ENCODE data around the gene MT1M. TPM values are rescaled to one million over a fixed set of nuclear protein-coding genes. Genes with fewer than 3 reads are reported as not detected.

The MT1M gene
- total and polyA plus RNA-seq, 2 experiments from 2014 or later: 1.1 to 4.7 TPM

DNA sequence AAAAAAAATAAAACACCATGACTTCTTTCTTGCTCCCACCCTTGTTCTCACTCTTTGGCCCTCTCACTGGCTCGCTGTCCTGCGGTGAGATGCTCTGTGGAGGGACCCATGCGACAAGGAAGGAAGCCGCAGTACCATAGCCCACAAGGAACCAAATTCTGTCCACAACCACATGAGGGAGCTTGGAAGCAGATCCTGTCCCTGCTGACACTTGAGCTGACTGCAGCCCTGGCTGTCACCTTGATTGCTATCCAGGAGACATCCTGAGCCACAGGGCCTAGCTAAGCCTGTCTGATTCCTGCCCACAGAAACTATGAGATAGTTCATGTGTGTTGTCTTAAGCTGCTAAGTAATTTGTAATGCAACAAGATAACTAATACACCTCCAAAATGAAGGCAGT, 28.9 kb upstream of the MT1M start:
- Histone ChIP-seq H3K4me1 (ENCODE audit: insufficient read depth) (peaks cover 4% of the 10 kb centered on the region), H4K20me1 (replicated peaks; ENCODE audit: insufficient read depth) (no peaks in the 10 kb centered on the region), H3K4me2 (no peak overlapping the region), H3K27me3 (ENCODE audit: insufficient read depth) (peaks cover 29% of the 10 kb centered on the region), H3K79me2 (replicated peaks; ENCODE audit: insufficient read depth) (no peaks in the 10 kb centered on the region), H2AFZ (no peak overlapping the region), H3K4me3 (no peak overlapping the region), H3K36me3 (ENCODE audit: insufficient read depth) (no peaks in the 10 kb centered on the region), H3K27ac (ENCODE audit: low read depth) (no peak overlapping the region), H3F3A (replicated peaks; ENCODE audit: low read depth) (0 out of 2 replicates have a peak, but pooled peaks cover 6% of the 10 kb centered on the region), H3K9me2 (ENCODE audit: insufficient read depth) (no peaks in the 10 kb centered on the region)
- TF ChIP-seq ZNF331 (CRISPR knock-in tag; IDR thresholded peaks at IDR 0.05; ENCODE audit: low read depth): no peak
- TF ChIP-seq, protein P1, sequence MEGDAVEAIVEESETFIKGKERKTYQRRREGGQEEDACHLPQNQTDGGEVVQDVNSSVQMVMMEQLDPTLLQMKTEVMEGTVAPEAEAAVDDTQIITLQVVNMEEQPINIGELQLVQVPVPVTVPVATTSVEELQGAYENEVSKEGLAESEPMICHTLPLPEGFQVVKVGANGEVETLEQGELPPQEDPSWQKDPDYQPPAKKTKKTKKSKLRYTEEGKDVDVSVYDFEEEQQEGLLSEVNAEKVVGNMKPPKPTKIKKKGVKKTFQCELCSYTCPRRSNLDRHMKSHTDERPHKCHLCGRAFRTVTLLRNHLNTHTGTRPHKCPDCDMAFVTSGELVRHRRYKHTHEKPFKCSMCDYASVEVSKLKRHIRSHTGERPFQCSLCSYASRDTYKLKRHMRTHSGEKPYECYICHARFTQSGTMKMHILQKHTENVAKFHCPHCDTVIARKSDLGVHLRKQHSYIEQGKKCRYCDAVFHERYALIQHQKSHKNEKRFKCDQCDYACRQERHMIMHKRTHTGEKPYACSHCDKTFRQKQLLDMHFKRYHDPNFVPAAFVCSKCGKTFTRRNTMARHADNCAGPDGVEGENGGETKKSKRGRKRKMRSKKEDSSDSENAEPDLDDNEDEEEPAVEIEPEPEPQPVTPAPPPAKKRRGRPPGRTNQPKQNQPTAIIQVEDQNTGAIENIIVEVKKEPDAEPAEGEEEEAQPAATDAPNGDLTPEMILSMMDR (conservative IDR thresholded peaks at IDR 0.05; ENCODE audit: low read depth in 2 of 2): peak; percentile 40 to 83; a peak in 3 of 4 replicates
- Mint-ChIP-seq H3K27ac (no peak overlapping the region), H3K36me3 (ENCODE audit: low read depth) (no peaks in the 10 kb centered on the region), H3K27me3 (ENCODE audit: insufficient read depth, low read depth, poor library complexity) (peaks cover 19% of the 10 kb centered on the region), H3K4me1 (peaks cover 16% of the 10 kb centered on the region), H3K9me3 (no peaks in the 10 kb centered on the region), H3K4me3 (no peak overlapping the region; the same call in 2 of the 3 replicates)
- ATAC-seq (peak; percentile 36), DNase-seq (ENCODE audit: low spot score) (peak; percentile 80)

DNA sequence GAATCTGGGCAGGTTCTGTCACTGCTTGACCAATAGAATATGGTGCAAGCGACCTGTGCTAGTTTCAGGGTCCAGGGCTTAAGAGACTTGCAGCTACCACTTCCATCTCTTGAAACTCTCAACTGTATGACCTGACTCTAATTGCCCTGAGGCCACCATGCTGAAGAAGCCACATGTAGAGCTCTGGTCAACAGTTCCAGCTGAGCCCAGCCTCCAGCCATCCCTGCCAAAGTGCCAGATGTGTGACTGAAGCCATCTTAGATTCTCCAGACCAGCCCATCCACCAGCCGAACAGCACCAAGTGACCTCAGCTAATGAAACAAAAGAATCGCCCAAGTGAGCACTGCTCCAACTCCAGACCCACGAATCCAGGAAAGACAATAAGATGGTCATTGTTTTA, 27.5 kb upstream of the MT1M start:
- H3F3A ChIP-seq (replicated peaks; ENCODE audit: low read depth): peaks cover 11% of the 10 kb centered on the region; the same call in 1 of the 2 replicates
- ATAC-seq (no peak), DNase-seq (ENCODE audit: low spot score) (no peak)
- H3K27ac ChIP-seq (ENCODE audit: low read depth): no peak overlapping the region
- Mint-ChIP-seq H3K36me3 (ENCODE audit: low read depth) (peaks cover 9% of the 10 kb centered on the region; the same call in 2 of the 3 replicates), H3K4me3 (no peak overlapping the region), H3K27ac (no peak overlapping the region), H3K4me1 (peaks cover 25% of the 10 kb centered on the region), H3K9me3 (no peaks in the 10 kb centered on the region), H3K27me3 (ENCODE audit: insufficient read depth, low read depth, poor library complexity) (peaks cover 33% of the 10 kb centered on the region)
- H3K27me3 ChIP-seq (ENCODE audit: insufficient read depth): peaks cover 42% of the 10 kb centered on the region
- no peak overlapping the region for H3K4me3 ChIP-seq
- no peaks in the 10 kb centered on the region for H4K20me1 ChIP-seq (replicated peaks; ENCODE audit: insufficient read depth)
- H3K36me3 ChIP-seq (ENCODE audit: insufficient read depth): no peaks in the 10 kb centered on the region
- H3K4me2 ChIP-seq: no peak overlapping the region
- no peak overlapping the region for H2AFZ ChIP-seq
- H3K4me1 ChIP-seq (ENCODE audit: insufficient read depth): peaks cover 18% of the 10 kb centered on the region
- no peaks in the 10 kb centered on the region for H3K79me2 ChIP-seq (replicated peaks; ENCODE audit: insufficient read depth)
- no peaks in the 10 kb centered on the region for H3K9me2 ChIP-seq (ENCODE audit: insufficient read depth)
- TF ChIP-seq POLR2AphosphoS5 (IDR thresholded peaks at IDR 0.05; ENCODE audit: low read depth) (no peak), NANOG (IDR thresholded peaks at IDR 0.05; ENCODE audit: borderline replicate concordance) (no peak), ZNF331 (CRISPR knock-in tag; IDR thresholded peaks at IDR 0.05; ENCODE audit: low read depth) (no peak), CREB1 (CRISPR knock-in tag; IDR thresholded peaks at IDR 0.05; ENCODE audit: low read depth) (no peak), STAT1 (IDR thresholded peaks at IDR 0.05; ENCODE audit: unreplicated experiment) (no peak), ZNF114 (CRISPR knock-in tag; IDR thresholded peaks at IDR 0.05) (no peak), JUNB (IDR thresholded peaks at IDR 0.05; ENCODE audit: unreplicated experiment) (no peak), EZH2 (IDR thresholded peaks at IDR 0.05; ENCODE audit: low read depth, unreplicated experiment) (no peak)
- TF ChIP-seq, protein P2, sequence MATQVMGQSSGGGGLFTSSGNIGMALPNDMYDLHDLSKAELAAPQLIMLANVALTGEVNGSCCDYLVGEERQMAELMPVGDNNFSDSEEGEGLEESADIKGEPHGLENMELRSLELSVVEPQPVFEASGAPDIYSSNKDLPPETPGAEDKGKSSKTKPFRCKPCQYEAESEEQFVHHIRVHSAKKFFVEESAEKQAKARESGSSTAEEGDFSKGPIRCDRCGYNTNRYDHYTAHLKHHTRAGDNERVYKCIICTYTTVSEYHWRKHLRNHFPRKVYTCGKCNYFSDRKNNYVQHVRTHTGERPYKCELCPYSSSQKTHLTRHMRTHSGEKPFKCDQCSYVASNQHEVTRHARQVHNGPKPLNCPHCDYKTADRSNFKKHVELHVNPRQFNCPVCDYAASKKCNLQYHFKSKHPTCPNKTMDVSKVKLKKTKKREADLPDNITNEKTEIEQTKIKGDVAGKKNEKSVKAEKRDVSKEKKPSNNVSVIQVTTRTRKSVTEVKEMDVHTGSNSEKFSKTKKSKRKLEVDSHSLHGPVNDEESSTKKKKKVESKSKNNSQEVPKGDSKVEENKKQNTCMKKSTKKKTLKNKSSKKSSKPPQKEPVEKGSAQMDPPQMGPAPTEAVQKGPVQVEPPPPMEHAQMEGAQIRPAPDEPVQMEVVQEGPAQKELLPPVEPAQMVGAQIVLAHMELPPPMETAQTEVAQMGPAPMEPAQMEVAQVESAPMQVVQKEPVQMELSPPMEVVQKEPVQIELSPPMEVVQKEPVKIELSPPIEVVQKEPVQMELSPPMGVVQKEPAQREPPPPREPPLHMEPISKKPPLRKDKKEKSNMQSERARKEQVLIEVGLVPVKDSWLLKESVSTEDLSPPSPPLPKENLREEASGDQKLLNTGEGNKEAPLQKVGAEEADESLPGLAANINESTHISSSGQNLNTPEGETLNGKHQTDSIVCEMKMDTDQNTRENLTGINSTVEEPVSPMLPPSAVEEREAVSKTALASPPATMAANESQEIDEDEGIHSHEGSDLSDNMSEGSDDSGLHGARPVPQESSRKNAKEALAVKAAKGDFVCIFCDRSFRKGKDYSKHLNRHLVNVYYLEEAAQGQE (IDR thresholded peaks at IDR 0.05; ENCODE audit: unreplicated experiment): no peak
- TF ChIP-seq, protein P3, sequence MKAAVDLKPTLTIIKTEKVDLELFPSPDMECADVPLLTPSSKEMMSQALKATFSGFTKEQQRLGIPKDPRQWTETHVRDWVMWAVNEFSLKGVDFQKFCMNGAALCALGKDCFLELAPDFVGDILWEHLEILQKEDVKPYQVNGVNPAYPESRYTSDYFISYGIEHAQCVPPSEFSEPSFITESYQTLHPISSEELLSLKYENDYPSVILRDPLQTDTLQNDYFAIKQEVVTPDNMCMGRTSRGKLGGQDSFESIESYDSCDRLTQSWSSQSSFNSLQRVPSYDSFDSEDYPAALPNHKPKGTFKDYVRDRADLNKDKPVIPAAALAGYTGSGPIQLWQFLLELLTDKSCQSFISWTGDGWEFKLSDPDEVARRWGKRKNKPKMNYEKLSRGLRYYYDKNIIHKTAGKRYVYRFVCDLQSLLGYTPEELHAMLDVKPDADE (IDR thresholded peaks at IDR 0.05): no peak

Measured in GM23338 (cell line).